Kidney epithelial cell (primary cell): ENCODE measurements around the gene MT1B. TPM values are rescaled to one million over a fixed set of nuclear protein-coding genes. Genes with fewer than 3 reads are reported as not detected.

ENCODE experiments used
- DNase-seq: peaks from one replicate; pipeline ENCODE4 v3.0.0-alpha.2; 2010; ENCODE audit warnings: low read depth
- H3K27me3 ChIP-seq: 2 replicates; pipeline ENCODE4 v1.6.0; 2011; ENCODE audit warnings: low read length; ENCODE audit not compliant: control insufficient read depth, insufficient read depth
- H3K36me3 ChIP-seq: 2 replicates; pipeline ENCODE4 v1.5.1; 2011; ENCODE audit warnings: low read length; ENCODE audit not compliant: control insufficient read depth, insufficient read depth
- H3K4me3 ChIP-seq: 2 replicates; pipeline ENCODE4 v1.5.1; 2011; ENCODE audit warnings: low read depth, mild to moderate bottlenecking, control low read depth, low read length
- total RNA-seq: library from RNA; depleted of rRNA; stranded (reverse); fragments of >200 nt; gene quantifications from 2 replicates; pipeline ENCODE4 v1.2.3, GENCODE V29; 2015
- TF ChIP-seq, protein P1 (sequence below): IDR thresholded peaks from 2 replicates; pipeline ENCODE4 v1.5.1; 2011; ENCODE audit warnings: mild to moderate bottlenecking, moderate library complexity, low read length, control low read depth, inconsistent platforms; ENCODE audit not compliant: insufficient read depth, poor library complexity, severe bottlenecking

Gene MT1B
- total RNA-seq, 1 donor from 2014 or later = not detected

DNA sequence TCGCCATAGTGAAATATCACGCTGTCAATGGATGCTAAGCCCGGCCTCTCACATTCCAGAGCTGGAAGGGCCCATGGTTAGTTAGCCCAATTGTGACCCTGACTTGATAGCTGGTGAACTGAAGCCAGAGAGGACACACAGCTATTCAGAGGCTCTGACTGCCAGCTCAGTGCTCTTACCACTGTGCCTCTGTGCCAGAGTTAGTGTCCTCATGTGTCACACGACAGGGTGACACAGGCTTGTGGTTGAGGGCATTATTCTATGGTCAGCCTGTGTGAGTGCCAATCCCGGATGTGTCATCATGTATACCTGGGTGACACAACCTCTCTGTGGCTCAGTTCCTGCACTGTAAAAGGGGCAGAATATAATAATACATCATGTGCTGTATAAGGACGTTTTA is 28.1 kb downstream of the MT1B start:
- TF ChIP-seq, protein P1, sequence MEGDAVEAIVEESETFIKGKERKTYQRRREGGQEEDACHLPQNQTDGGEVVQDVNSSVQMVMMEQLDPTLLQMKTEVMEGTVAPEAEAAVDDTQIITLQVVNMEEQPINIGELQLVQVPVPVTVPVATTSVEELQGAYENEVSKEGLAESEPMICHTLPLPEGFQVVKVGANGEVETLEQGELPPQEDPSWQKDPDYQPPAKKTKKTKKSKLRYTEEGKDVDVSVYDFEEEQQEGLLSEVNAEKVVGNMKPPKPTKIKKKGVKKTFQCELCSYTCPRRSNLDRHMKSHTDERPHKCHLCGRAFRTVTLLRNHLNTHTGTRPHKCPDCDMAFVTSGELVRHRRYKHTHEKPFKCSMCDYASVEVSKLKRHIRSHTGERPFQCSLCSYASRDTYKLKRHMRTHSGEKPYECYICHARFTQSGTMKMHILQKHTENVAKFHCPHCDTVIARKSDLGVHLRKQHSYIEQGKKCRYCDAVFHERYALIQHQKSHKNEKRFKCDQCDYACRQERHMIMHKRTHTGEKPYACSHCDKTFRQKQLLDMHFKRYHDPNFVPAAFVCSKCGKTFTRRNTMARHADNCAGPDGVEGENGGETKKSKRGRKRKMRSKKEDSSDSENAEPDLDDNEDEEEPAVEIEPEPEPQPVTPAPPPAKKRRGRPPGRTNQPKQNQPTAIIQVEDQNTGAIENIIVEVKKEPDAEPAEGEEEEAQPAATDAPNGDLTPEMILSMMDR = no peak
- Histone ChIP-seq H3K36me3 (no peaks in the 10 kb centered on the region), H3K27me3 (peaks cover 13% of the 10 kb centered on the region), H3K4me3 (no peak overlapping the region)
- no peak for DNase-seq

DNA sequence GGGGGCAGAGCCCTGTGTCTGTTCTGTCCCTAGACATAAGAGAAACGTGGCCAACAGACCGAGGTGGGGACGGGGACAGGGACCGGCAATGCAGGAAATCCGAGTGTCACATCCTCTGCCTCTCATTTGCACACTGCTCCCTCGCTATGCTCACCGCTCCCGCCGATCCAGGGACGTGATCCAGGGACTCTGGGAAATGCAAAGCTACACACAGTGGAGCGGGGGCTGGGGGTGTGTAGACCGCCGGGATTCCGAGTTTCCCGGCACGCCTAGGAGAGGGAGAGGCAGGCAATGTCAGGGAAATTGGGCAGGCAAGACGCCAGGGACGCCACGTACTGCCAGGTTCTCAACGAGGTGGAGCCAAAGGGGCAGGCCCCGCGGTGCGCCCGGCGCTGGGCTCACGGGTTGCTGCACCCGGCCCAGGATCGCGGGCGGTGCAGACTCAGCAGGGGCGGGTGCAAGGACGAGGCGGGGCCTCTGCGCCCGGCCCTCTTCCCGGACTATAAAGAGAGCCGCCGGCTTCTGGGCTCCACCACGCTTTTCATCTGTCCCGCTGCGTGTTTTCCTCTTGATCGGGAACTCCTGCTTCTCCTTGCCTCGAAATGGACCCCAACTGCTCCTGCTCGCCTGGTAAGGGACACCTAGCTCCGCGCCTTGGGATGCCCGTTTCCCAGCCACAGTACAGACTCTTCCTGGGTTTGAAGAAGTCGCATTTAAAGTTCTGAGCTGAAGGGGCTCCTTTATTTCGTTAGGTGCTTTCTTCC is 30.4 kb downstream of the MT1B start, which contains the start of gene MT1X:
TSS of gene MT1X (plus strand) at position 532 of the 764 bp plus-strand sequence. CDS start at position 603, 71 bp downstream.
- H3K4me3 ChIP-seq = peak within 1 kb of the TSS; percentile 42
- DNase-seq = no peak
- H3K36me3 ChIP-seq = no peaks in the 10 kb centered on the region
- peaks cover under 1% of the 10 kb centered on the region for H3K27me3 ChIP-seq
- TF ChIP-seq, protein P1 = no peak

DNA sequence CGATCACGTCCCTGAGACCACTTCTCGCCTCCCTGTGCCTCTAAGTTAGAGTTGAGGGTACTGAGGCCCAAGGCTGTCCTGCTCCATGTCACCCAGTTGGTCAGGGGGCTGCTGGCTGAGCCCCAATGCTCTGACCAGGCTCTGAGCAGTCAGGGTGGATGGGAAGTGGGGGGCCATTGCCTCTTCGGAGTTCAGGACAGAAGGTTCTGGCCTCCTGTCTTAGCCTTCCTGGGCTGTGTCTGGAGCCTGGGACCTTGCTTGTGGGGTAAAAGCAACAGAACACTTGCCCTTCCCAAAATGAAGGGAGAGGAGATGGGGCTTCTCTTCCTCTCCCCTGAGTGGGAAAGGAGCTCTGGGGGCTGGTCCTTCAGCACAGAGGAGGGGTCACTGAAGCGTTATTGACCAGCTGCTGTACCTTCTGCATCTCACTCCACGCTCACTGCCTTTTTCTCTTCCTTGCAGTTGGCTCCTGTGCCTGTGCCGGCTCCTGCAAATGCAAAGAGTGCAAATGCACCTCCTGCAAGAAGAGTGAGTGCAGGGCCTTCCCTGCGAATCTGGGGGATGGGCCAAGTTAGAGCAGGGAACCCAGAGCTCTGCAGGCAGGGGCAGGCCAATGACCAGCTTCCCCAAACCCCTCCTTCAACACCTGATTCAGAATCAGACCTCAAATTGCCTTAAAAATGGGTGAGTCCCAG is 31.2 kb downstream of the MT1B start:
- TF ChIP-seq, protein P1 = no peak
- Histone ChIP-seq H3K27me3 (no peaks in the 10 kb centered on the region), H3K36me3 (no peaks in the 10 kb centered on the region), H3K4me3 (peak overlapping the region; percentile 42)
- no peak for DNase-seq

DNA sequence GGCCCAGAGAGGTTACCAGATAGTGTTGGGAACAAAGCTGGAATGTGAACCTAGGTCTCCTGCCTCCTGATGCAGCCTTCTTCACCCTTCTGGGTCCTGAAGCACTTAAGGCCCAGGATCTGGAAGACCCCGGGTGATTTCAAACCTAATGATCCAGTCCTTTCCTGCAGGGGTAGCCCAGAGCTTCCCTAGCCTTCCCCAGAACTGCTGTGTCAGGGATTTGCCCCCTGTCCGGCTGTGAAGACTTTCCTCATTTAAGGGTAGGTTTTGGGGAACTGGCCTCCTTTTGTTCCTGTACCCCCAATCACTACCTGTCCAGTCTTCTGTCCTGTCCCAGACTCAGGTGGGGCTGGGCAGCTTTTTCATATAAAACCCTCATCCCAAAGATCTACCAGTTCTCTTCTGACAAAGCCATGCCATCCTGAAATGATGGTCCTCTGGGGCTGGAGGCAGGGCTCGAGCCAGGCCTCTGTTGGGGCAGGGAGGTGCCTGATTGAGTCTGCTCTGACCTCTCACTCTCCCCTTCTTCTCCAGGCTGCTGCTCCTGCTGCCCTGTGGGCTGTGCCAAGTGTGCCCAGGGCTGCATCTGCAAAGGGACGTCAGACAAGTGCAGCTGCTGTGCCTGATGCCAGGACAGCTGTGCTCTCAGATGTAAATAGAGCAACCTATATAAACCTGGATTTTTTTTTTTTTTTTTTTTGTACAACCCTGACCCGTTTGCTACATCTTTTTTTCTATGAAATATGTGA is 31.9 kb downstream of the MT1B start:
- no peak overlapping the region for H3K4me3 ChIP-seq
- H3K36me3 ChIP-seq = no peaks in the 10 kb centered on the region
- TF ChIP-seq, protein P1 = no peak
- DNase-seq = no peak
- no peaks in the 10 kb centered on the region for H3K27me3 ChIP-seq

DNA sequence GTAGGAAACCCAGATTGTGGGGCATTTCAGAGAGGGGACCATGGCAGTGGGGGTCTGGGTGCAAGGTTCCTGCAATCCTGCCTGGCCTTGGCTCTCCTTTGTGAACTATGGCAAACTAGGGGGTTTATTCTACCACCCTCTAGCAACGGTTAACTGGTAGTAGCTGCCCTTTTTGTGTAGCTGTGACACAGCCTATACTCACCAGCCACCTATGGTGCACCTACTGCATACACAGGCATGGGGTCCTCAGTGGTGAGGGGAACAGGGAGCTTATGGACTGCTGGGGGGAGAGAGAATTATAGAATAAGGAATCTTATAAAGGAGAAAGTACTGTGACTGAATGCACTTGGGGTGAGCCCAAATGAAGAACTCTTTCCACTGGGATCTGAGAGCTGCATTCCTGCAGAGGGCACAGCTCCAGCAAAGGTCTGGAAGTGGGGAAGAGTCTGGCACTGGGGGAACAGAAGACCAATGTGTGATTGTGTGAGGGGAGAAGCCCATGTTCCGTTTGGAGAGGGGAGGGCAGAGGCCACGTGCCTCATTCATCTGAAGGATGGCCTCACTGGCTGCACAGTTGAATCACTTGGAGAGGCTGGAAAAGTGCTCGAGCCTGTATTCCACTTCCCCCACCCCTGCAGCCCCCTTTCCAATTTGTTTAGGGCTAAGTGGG is 32.7 kb downstream of the MT1B start:
- Histone ChIP-seq H3K4me3 (no peak overlapping the region), H3K36me3 (no peaks in the 10 kb centered on the region), H3K27me3 (no peaks in the 10 kb centered on the region)
- TF ChIP-seq, protein P1 = no peak
- no peak for DNase-seq
